HL-60 (cell line): ENCODE data around the gene TSPEAR.

Source experiments
- CTCF ChIP-seq: IDR thresholded peaks from one replicate; pipeline ENCODE4 v1.5.1; 2011; ENCODE audit warnings: low read length, control low read depth, inconsistent platforms; ENCODE audit not compliant: insufficient read depth
- POLR2AphosphoS5 ChIP-seq: IDR thresholded peaks from 2 replicates; pipeline ENCODE4 v1.6.1; 2012; ENCODE audit warnings: low read depth

- TF ChIP-seq POLR2AphosphoS5 (no peak), CTCF (no peak)
These were observed 138.3 kb downstream of the TSPEAR start for GRCh38 chr21:44572959-44573583.
